ENCODE data around the gene ERICH2. TPM values are rescaled to one million over a fixed set of nuclear protein-coding genes. Genes with fewer than 3 reads are reported as not detected.

Gene ERICH2
- total and polyA plus RNA-seq, 2 donors (not counting 3 experiments of a cell fraction or from before 2014, with no cell fraction given), result not detected

DNA sequence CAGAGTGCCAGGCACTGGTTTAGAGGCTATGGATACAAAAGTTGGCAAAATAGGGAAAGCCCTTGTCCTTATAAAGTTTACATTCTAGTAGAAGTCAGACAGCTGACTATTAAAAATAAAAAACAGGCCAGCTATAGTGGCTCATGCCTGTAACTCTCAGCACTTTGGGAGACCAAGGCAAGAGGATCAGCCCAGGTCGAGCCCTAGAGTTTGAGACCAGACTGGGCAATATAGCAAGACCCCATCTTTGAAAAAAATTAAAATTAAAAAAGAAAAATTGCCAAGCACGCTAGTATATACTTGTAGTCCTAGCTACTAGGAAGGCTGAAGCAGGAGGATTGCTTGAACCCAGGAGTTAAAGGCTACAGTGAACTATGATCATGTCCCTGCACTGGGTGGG lies 12.5 kb downstream of the ERICH2 start:
- TF ChIP-seq, protein P1, sequence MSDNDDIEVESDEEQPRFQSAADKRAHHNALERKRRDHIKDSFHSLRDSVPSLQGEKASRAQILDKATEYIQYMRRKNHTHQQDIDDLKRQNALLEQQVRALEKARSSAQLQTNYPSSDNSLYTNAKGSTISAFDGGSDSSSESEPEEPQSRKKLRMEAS (IDR thresholded peaks at IDR 0.05; ENCODE audit: insufficient read depth, insufficient read length), result no peak
- TF ChIP-seq EZH2 (IDR thresholded peaks at IDR 0.05; ENCODE audit: borderline replicate concordance, low read depth, low read length, severe bottlenecking) (no peak), JUN (IDR thresholded peaks at IDR 0.05; ENCODE audit: borderline replicate concordance, insufficient read depth, insufficient read length, low read depth) (no peak), MYC (IDR thresholded peaks at IDR 0.05; ENCODE audit: low read depth, low read length) (no peak), POLR2AphosphoS5 (IDR thresholded peaks at IDR 0.05; ENCODE audit: insufficient read depth, low read depth, low read length) (no peak), GATA2 (IDR thresholded peaks at IDR 0.05; ENCODE audit: insufficient read depth, insufficient read length, low read depth, low read length) (no peak), FOS (IDR thresholded peaks at IDR 0.05; ENCODE audit: borderline replicate concordance, insufficient read depth, low read length) (no peak), POLR2A (IDR thresholded peaks at IDR 0.05; ENCODE audit: low read depth, low read length) (no peak)
- TF ChIP-seq, protein P2, sequence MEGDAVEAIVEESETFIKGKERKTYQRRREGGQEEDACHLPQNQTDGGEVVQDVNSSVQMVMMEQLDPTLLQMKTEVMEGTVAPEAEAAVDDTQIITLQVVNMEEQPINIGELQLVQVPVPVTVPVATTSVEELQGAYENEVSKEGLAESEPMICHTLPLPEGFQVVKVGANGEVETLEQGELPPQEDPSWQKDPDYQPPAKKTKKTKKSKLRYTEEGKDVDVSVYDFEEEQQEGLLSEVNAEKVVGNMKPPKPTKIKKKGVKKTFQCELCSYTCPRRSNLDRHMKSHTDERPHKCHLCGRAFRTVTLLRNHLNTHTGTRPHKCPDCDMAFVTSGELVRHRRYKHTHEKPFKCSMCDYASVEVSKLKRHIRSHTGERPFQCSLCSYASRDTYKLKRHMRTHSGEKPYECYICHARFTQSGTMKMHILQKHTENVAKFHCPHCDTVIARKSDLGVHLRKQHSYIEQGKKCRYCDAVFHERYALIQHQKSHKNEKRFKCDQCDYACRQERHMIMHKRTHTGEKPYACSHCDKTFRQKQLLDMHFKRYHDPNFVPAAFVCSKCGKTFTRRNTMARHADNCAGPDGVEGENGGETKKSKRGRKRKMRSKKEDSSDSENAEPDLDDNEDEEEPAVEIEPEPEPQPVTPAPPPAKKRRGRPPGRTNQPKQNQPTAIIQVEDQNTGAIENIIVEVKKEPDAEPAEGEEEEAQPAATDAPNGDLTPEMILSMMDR (IDR thresholded peaks at IDR 0.05; ENCODE audit: extremely low read depth in 1 of 2, insufficient read depth in 1 of 2, low read depth in 1 of 2, low read length in 2 of 2), result no peak
- Histone ChIP-seq H4K20me1 (replicated peaks; ENCODE audit: control insufficient read depth, extremely low read depth, insufficient read depth, low read length) (no peaks in the 10 kb centered on the region), H3K79me2 (ENCODE audit: control insufficient read depth, insufficient read depth, low read length) (no peaks in the 10 kb centered on the region), H3K27me3 (ENCODE audit: control insufficient read depth in 2 of 2, insufficient read depth in 2 of 2, low read length in 2 of 2) (peaks cover 4 to 26% of the 10 kb centered on the region in 2 experiments), H3K27ac (ENCODE audit: insufficient read depth, low read depth, low read length) (no peak overlapping the region), H3K4me1 (ENCODE audit: control insufficient read depth, extremely low read depth, insufficient read depth, low read length) (no peaks in the 10 kb centered on the region), H3K36me3 (ENCODE audit: control insufficient read depth in 2 of 2, extremely low read depth in 1 of 2, insufficient read depth in 2 of 2, low read length in 2 of 2) (no peaks in the 10 kb centered on the region), H3K9ac (replicated peaks; ENCODE audit: extremely low read depth, insufficient read depth, low read length) (no peak overlapping the region), H3K4me3 (replicated peaks in 1 of 3; ENCODE audit: insufficient read depth in 1 of 3, low read depth in 1 of 3, low read length in 3 of 3) (no peak overlapping the region), H3K9me3 (replicated peaks; ENCODE audit: control insufficient read depth, insufficient read depth, low read length) (no peaks in the 10 kb centered on the region), H3K4me2 (ENCODE audit: insufficient read depth, low read length) (no peak overlapping the region), H2AFZ (ENCODE audit: low read depth, low read length) (no peak overlapping the region), H3K9me1 (replicated peaks; ENCODE audit: control insufficient read depth, extremely low read depth, insufficient read depth, low read length) (no peaks in the 10 kb centered on the region)
- intact Hi-C loops (cut with micrococcal nuclease) (no loop called here), dilution Hi-C loops (cut with MboI; ENCODE audit: extremely low pct_ligation_motif_present, low sequenced_read_pairs) (no loop called here)
- no TSS peak for BruUV-seq (replicated peaks)
- FAIRE-seq (no peak), DNase-seq (ENCODE audit: low read depth, low spot score) (no peak)
- POLR2A ChIA-PET, result no interaction called here
- CTCF ChIA-PET, result interaction anchor here (1.8 kb wide), 1 partner anchor 19 kb away, joined by 5 read pairs; no protein-coding TSS in a partner anchor
